Stimulated activated CD4-positive, alpha-beta T cell treated with anti-CD3 and anti-CD28 coated beads, Interleukin-1b, Interleukin-23, amount 100 ng/mL, for 1 hour (primary cell): ENCODE results near the gene OTUB1.

ENCODE experiments used
- DNase-seq, 2 donors: peaks; one replicate each; pipeline ENCODE4 v3.0.0-alpha.2; 2020; ENCODE audit warnings: low read depth in 2 of 2

The OTUB1 gene

GRCh38 chr11:64004590-64004984, 18.3 kb downstream of the OTUB1 start:
- no peak for DNase-seq

- DNase-seq: no peak
Observed at GRCh38 chr11:64005691-64006090, 19.5 kb downstream of the OTUB1 start.

GRCh38 chr11:64006398-64006797, 20.2 kb downstream of the OTUB1 start:
- no peak for DNase-seq

GRCh38 chr11:64007160-64007628, 21.0 kb downstream of the OTUB1 start:
- DNase-seq: no peak

- DNase-seq: no peak
Observed at GRCh38 chr11:64007629-64008282, 21.5 kb downstream of the OTUB1 start.

GRCh38 chr11:64008283-64008913, 22.2 kb downstream of the OTUB1 start:
- no peak for DNase-seq

- no peak for DNase-seq
Observed at GRCh38 chr11:64008914-64009633, 22.8 kb downstream of the OTUB1 start.

GRCh38 chr11:64009710-64010109, 23.5 kb downstream of the OTUB1 start:
- no peak for DNase-seq

- no peak for DNase-seq
Observed at GRCh38 chr11:64010783-64011182, 24.5 kb downstream of the OTUB1 start.

GRCh38 chr11:64011371-64011770, 25.1 kb downstream of the OTUB1 start:
- DNase-seq: no peak

GRCh38 chr11:64013141-64013896, 27.1 kb downstream of the OTUB1 start:
- DNase-seq: no peak

- DNase-seq: no peak
Observed at GRCh38 chr11:64014356-64014755, 28.1 kb downstream of the OTUB1 start.

GRCh38 chr11:64015510-64015909, 29.3 kb downstream of the OTUB1 start:
- DNase-seq: no peak

GRCh38 chr11:64015935-64016845, 30.0 kb downstream of the OTUB1 start:
- no peak for DNase-seq

GRCh38 chr11:64017945-64018224, 31.6 kb downstream of the OTUB1 start:
- no peak for DNase-seq

- no peak for DNase-seq
Observed at GRCh38 chr11:64018310-64018709, 32.1 kb downstream of the OTUB1 start.

- no peak for DNase-seq
Observed at GRCh38 chr11:64019106-64020037, 33.1 kb downstream of the OTUB1 start.

GRCh38 chr11:64020976-64021756, 34.9 kb downstream of the OTUB1 start:
- DNase-seq: no peak

GRCh38 chr11:64021757-64022093, 35.5 kb downstream of the OTUB1 start:
- no peak for DNase-seq
